ENCODE data around the gene CHST1.

CHST1 gene

GRCh38 chr11:45644981-45645889 lies 20.2 kb downstream of the CHST1 start:
- no peak for DNase-seq (ENCODE audit: low read depth in 2 of 2)

GRCh38 chr11:45643598-45644260 lies 21.7 kb downstream of the CHST1 start:
- DNase-seq (ENCODE audit: low read depth in 2 of 2): no peak

GRCh38 chr11:45641961-45642360 lies 23.5 kb downstream of the CHST1 start:
- DNase-seq (ENCODE audit: low read depth in 2 of 2): no peak

- DNase-seq (ENCODE audit: low read depth in 2 of 2): no peak
Measured at GRCh38 chr11:45638051-45638450, 27.4 kb downstream of the CHST1 start.

GRCh38 chr11:45635907-45636306 lies 29.5 kb downstream of the CHST1 start:
- no peak for DNase-seq (ENCODE audit: low read depth in 2 of 2)

GRCh38 chr11:45625611-45626010 lies 39.8 kb downstream of the CHST1 start:
- no peak for DNase-seq (ENCODE audit: low read depth in 2 of 2)

GRCh38 chr11:45624095-45624494 lies 41.3 kb downstream of the CHST1 start:
- DNase-seq (ENCODE audit: low read depth in 2 of 2): no peak

- DNase-seq (ENCODE audit: low read depth in 2 of 2): no peak
Measured at GRCh38 chr11:45622861-45623260, 42.6 kb downstream of the CHST1 start.

- no peak for DNase-seq (ENCODE audit: low read depth in 2 of 2)
Measured at GRCh38 chr11:45622283-45622682, 43.1 kb downstream of the CHST1 start.

GRCh38 chr11:45621588-45621987 lies 43.8 kb downstream of the CHST1 start:
- DNase-seq (ENCODE audit: low read depth in 2 of 2): no peak

- no peak for DNase-seq (ENCODE audit: low read depth in 2 of 2)
Measured at GRCh38 chr11:45620243-45620642, 45.2 kb downstream of the CHST1 start.

GRCh38 chr11:45618897-45619296 lies 46.5 kb downstream of the CHST1 start:
- DNase-seq (ENCODE audit: low read depth in 2 of 2): no peak

GRCh38 chr11:45617871-45618601 lies 47.4 kb downstream of the CHST1 start:
- DNase-seq (ENCODE audit: low read depth in 2 of 2): no peak

- DNase-seq (ENCODE audit: low read depth in 2 of 2): no peak
Measured at GRCh38 chr11:45616802-45617549, 48.4 kb downstream of the CHST1 start.

GRCh38 chr11:45615182-45615792 lies 50.1 kb downstream of the CHST1 start:
- DNase-seq (ENCODE audit: low read depth in 2 of 2): no peak

GRCh38 chr11:45614196-45614828 lies 51.1 kb downstream of the CHST1 start:
- no peak for DNase-seq (ENCODE audit: low read depth in 2 of 2)

GRCh38 chr11:45610627-45611026 lies 54.8 kb downstream of the CHST1 start:
- DNase-seq (ENCODE audit: low read depth in 2 of 2): no peak

GRCh38 chr11:45609902-45610301 lies 55.5 kb downstream of the CHST1 start:
- DNase-seq (ENCODE audit: low read depth in 2 of 2): no peak

GRCh38 chr11:45609337-45609736 lies 56.1 kb downstream of the CHST1 start:
- no peak for DNase-seq (ENCODE audit: low read depth in 2 of 2)

GRCh38 chr11:45607995-45608394 lies 57.4 kb downstream of the CHST1 start:
- DNase-seq (ENCODE audit: low read depth in 2 of 2): no peak
